ENCODE measurements around the gene NATD1.

Gene NATD1

GRCh38 chr17:21214777-21215541 lies 38.3 kb downstream of the NATD1 start:
- peak overlapping the region; percentile 84 to 98 (median 94) for H3K4me3 ChIP-seq (ENCODE audit: control insufficient read depth in 1 of 7, extremely low read depth in 1 of 7, insufficient read depth in 4 of 7, low read depth in 2 of 7, low read length in 6 of 7)
- ChIA-PET CTCF (interaction anchor here (1.1 to 1.3 kb wide), 2 partner anchors 86 to 97 kb away, joined by 3 to 6 read pairs; no protein-coding TSS in a partner anchor), POLR2A (interaction anchor here (0.6 kb wide), 1 partner anchor 54 kb away, joined by 3 read pairs; no protein-coding TSS in a partner anchor)
- H3K9me3 ChIP-seq (ENCODE audit: control extremely low read depth in 1 of 5, control insufficient read depth in 4 of 5, insufficient read depth in 2 of 5, low read depth in 1 of 5, low read length in 4 of 5) = no peaks in the 10 kb centered on the region
- peaks cover 0 to 15% (median 9%) of the 10 kb centered on the region in 4 experiments for H3K36me3 ChIP-seq (ENCODE audit: control insufficient read depth in 4 of 4, insufficient read depth in 4 of 4, low read length in 3 of 4)
- peaks cover 13 to 47% (median 39%) of the 10 kb centered on the region in 4 experiments for H3K4me1 ChIP-seq (ENCODE audit: control extremely low read depth in 1 of 4, control insufficient read depth in 4 of 4, insufficient read depth in 4 of 4, low read length in 3 of 4)
- DNase-seq = peak in 2 of 3 donors; percentile 50 to 51
- 4% methylated on average over 20 of the region's 23 CpGs for WGBS (ENCODE audit: insufficient coverage)
- H3K27ac ChIP-seq (ENCODE audit: insufficient read depth in 1 of 2, low read depth in 1 of 2, low read length in 2 of 2, poor library complexity in 1 of 2, severe bottlenecking in 2 of 2) = peak overlapping the region; percentile 87 to 94
- H3K27me3 ChIP-seq (replicated peaks in 2 of 5; ENCODE audit: control insufficient read depth in 4 of 5, insufficient read depth in 5 of 5, low read length in 4 of 5) = no peaks in the 10 kb centered on the region

GRCh38 chr17:21214015-21214776 lies 39.0 kb downstream of the NATD1 start, which contains the start of gene TMEM11:
Gene TMEM11 (minus strand): TSS chr17:21214161. CDS start chr17:21214152, 9 bp downstream.
- POLR2A ChIA-PET = interaction anchor here (1.2 to 1.3 kb wide), 2 partner anchors 15 to 39 kb away, joined by 3 to 7 read pairs; partner anchors contain the start of gene NATD1
- peak; percentile 96 to 98 (median 97) for DNase-seq
- 0% methylated on average over 61 of the region's 76 CpGs for WGBS (ENCODE audit: insufficient coverage)
- H3K27me3 ChIP-seq (replicated peaks in 2 of 5; ENCODE audit: control insufficient read depth in 4 of 5, insufficient read depth in 5 of 5, low read length in 4 of 5) = no peaks in the 10 kb centered on the region
- no peaks in the 10 kb centered on the region for H3K9me3 ChIP-seq (ENCODE audit: control extremely low read depth in 1 of 5, control insufficient read depth in 4 of 5, insufficient read depth in 2 of 5, low read depth in 1 of 5, low read length in 4 of 5)
- CTCF ChIA-PET = interaction anchor here (1.0 to 1.8 kb wide), 3 partner anchors 48 to 115 kb away, joined by 3 to 8 read pairs (median 3); no protein-coding TSS in a partner anchor
- H3K27ac ChIP-seq (ENCODE audit: insufficient read depth in 1 of 2, low read depth in 1 of 2, low read length in 2 of 2, poor library complexity in 1 of 2, severe bottlenecking in 2 of 2) = peak within 1 kb of the TSS; percentile 87 to 94
- H3K4me1 ChIP-seq (ENCODE audit: control extremely low read depth in 1 of 4, control insufficient read depth in 4 of 4, insufficient read depth in 4 of 4, low read length in 3 of 4) = peaks cover 13 to 47% (median 39%) of the 10 kb centered on the region in 4 experiments
- peaks cover 3 to 21% (median 12%) of the 10 kb centered on the region in 4 experiments for H3K36me3 ChIP-seq (ENCODE audit: control insufficient read depth in 4 of 4, insufficient read depth in 4 of 4, low read length in 3 of 4)
- peak within 1 kb of the TSS; percentile 84 to 98 (median 94) for H3K4me3 ChIP-seq (ENCODE audit: control insufficient read depth in 1 of 7, extremely low read depth in 1 of 7, insufficient read depth in 4 of 7, low read depth in 2 of 7, low read length in 6 of 7)

- under 1% methylated on average over 28 of the region's 35 CpGs for WGBS (ENCODE audit: insufficient coverage)
- ChIA-PET CTCF (interaction anchor here (0.9 to 1.8 kb wide), 5 partner anchors 48 to 114 kb away, joined by 3 to 8 read pairs (median 3); no protein-coding TSS in a partner anchor), POLR2A (interaction anchor here (0.8 to 1.3 kb wide), 3 partner anchors 14 to 86 kb away, joined by 3 to 7 read pairs (median 3); partner anchors contain the start of gene NATD1)
- no peaks in the 10 kb centered on the region for H3K9me3 ChIP-seq (ENCODE audit: control extremely low read depth in 1 of 5, control insufficient read depth in 4 of 5, insufficient read depth in 2 of 5, low read depth in 1 of 5, low read length in 4 of 5)
- H3K27ac ChIP-seq (ENCODE audit: insufficient read depth in 1 of 2, low read depth in 1 of 2, low read length in 2 of 2, poor library complexity in 1 of 2, severe bottlenecking in 2 of 2) = peak overlapping the region; percentile 87 to 94
- peak overlapping the region; percentile 84 to 98 (median 94) for H3K4me3 ChIP-seq (ENCODE audit: control insufficient read depth in 1 of 7, extremely low read depth in 1 of 7, insufficient read depth in 4 of 7, low read depth in 2 of 7, low read length in 6 of 7)
- peaks cover 13 to 47% (median 39%) of the 10 kb centered on the region in 4 experiments for H3K4me1 ChIP-seq (ENCODE audit: control extremely low read depth in 1 of 4, control insufficient read depth in 4 of 4, insufficient read depth in 4 of 4, low read length in 3 of 4)
- H3K36me3 ChIP-seq (ENCODE audit: control insufficient read depth in 4 of 4, insufficient read depth in 4 of 4, low read length in 3 of 4) = peaks cover 3 to 27% (median 17%) of the 10 kb centered on the region in 4 experiments
- peak; percentile 44 to 74 (median 62) for DNase-seq
- no peaks in the 10 kb centered on the region for H3K27me3 ChIP-seq (replicated peaks in 2 of 5; ENCODE audit: control insufficient read depth in 4 of 5, insufficient read depth in 5 of 5, low read length in 4 of 5)
These were observed 39.6 kb downstream of the NATD1 start for GRCh38 chr17:21213638-21214014.

GRCh38 chr17:21212826-21213637 lies 40.2 kb downstream of the NATD1 start:
- Histone ChIP-seq H3K4me3 (ENCODE audit: control insufficient read depth in 1 of 7, extremely low read depth in 1 of 7, insufficient read depth in 4 of 7, low read depth in 2 of 7, low read length in 6 of 7) (peak overlapping the region; percentile 84 to 98 (median 94)), H3K27me3 (replicated peaks in 2 of 5; ENCODE audit: control insufficient read depth in 4 of 5, insufficient read depth in 5 of 5, low read length in 4 of 5) (no peaks in the 10 kb centered on the region), H3K9me3 (ENCODE audit: control extremely low read depth in 1 of 5, control insufficient read depth in 4 of 5, insufficient read depth in 2 of 5, low read depth in 1 of 5, low read length in 4 of 5) (no peaks in the 10 kb centered on the region), H3K27ac (ENCODE audit: insufficient read depth in 1 of 2, low read depth in 1 of 2, low read length in 2 of 2, poor library complexity in 1 of 2, severe bottlenecking in 2 of 2) (peak overlapping the region; percentile 87 to 94), H3K4me1 (ENCODE audit: control extremely low read depth in 1 of 4, control insufficient read depth in 4 of 4, insufficient read depth in 4 of 4, low read length in 3 of 4) (peaks cover 13 to 47% (median 39%) of the 10 kb centered on the region in 4 experiments), H3K36me3 (ENCODE audit: control insufficient read depth in 4 of 4, insufficient read depth in 4 of 4, low read length in 3 of 4) (peaks cover 6 to 32% (median 23%) of the 10 kb centered on the region in 4 experiments)
- CTCF ChIA-PET = interaction anchor here (0.8 to 1.8 kb wide), 8 partner anchors 11 to 118 kb away, joined by 3 to 8 read pairs (median 3); no protein-coding TSS in a partner anchor
- WGBS (ENCODE audit: insufficient coverage) = 11% methylated on average over 12 of the region's 18 CpGs
- POLR2A ChIA-PET = interaction anchor here (0.6 to 1.3 kb wide), 5 partner anchors 9 to 86 kb away, joined by 3 to 7 read pairs (median 3); partner anchors contain the start of gene NATD1
- DNase-seq = peak in 1 of 3 donors; percentile 6

- H3K27me3 ChIP-seq (replicated peaks in 2 of 5; ENCODE audit: control insufficient read depth in 4 of 5, insufficient read depth in 5 of 5, low read length in 4 of 5) = no peaks in the 10 kb centered on the region
- peaks cover 6 to 30% (median 24%) of the 10 kb centered on the region in 4 experiments for H3K36me3 ChIP-seq (ENCODE audit: control insufficient read depth in 4 of 4, insufficient read depth in 4 of 4, low read length in 3 of 4)
- H3K27ac ChIP-seq (ENCODE audit: insufficient read depth in 1 of 2, low read depth in 1 of 2, low read length in 2 of 2, poor library complexity in 1 of 2, severe bottlenecking in 2 of 2) = peak overlapping the region in 1 of 2 experiments; percentile 94
- H3K9me3 ChIP-seq (ENCODE audit: control extremely low read depth in 1 of 5, control insufficient read depth in 4 of 5, insufficient read depth in 2 of 5, low read depth in 1 of 5, low read length in 4 of 5) = no peaks in the 10 kb centered on the region
- no peak overlapping the region for H3K4me3 ChIP-seq (ENCODE audit: control insufficient read depth in 1 of 7, extremely low read depth in 1 of 7, insufficient read depth in 4 of 7, low read depth in 2 of 7, low read length in 6 of 7)
- POLR2A ChIA-PET = no interaction called here
- CTCF ChIA-PET = interaction anchor here (0.7 to 1.3 kb wide), 6 partner anchors 10 to 117 kb away, joined by 3 to 4 read pairs (median 3); no protein-coding TSS in a partner anchor
- WGBS (ENCODE audit: insufficient coverage) = 93% methylated on average over 7 of the region's 9 CpGs
- H3K4me1 ChIP-seq (ENCODE audit: control extremely low read depth in 1 of 4, control insufficient read depth in 4 of 4, insufficient read depth in 4 of 4, low read length in 3 of 4) = peaks cover 13 to 47% (median 39%) of the 10 kb centered on the region in 4 experiments
- DNase-seq = no peak
These were observed 41.3 kb downstream of the NATD1 start for GRCh38 chr17:21211825-21212479.

All from common myeloid progenitor, CD34-positive (primary cell).